ENCODE results near the gene INSR. TPM values are rescaled to one million over a fixed set of nuclear protein-coding genes. Genes with fewer than 3 reads are reported as not detected.

INSR gene
- total RNA-seq, 1 donor from 2014 or later = 7.9 TPM

- no peak overlapping the region for H3K27ac Mint-ChIP-seq (ENCODE audit: unreplicated experiment)
- H3K27ac ChIP-seq (ENCODE audit: low read depth, low read length) = peak overlapping the region; percentile 66
- DNase-seq (ENCODE audit: low read depth) = peak; percentile 72
These were observed 51.5 kb downstream of the INSR start for GRCh38 chr19:7242601-7243258.

DNA sequence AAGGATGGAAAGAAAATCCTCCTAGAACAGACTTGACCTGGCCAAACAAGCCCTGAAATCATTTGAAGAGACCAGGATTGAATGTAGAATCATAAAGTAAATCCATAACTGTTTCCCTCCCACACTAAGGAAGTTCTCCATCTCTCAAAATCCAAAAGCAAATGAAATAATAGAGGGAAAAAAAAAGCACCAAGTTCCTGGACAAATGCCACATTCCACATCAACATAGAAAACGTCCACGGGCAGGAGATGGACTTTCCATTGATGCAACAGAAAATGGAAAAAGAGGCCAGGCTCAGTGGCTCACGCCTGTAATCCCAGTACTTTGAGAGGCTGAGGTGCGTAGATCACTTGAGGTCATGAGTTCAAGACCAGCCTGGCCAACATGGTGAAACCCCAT lies 56.2 kb downstream of the INSR start:
- Histone ChIP-seq H2AFZ (ENCODE audit: low read depth, low read length) (no peak overlapping the region), H3K27ac (ENCODE audit: low read depth, low read length) (no peak overlapping the region), H3K4me1 (ENCODE audit: insufficient read depth, low read length) (peaks cover 5% of the 10 kb centered on the region), H3K4me3 (ENCODE audit: insufficient read depth, low read depth, low read length) (no peak overlapping the region), H3K27me3 (ENCODE audit: insufficient read depth, low read length) (no peaks in the 10 kb centered on the region), H4K20me1 (ENCODE audit: insufficient read depth, low read length) (no peaks in the 10 kb centered on the region), H3K79me2 (ENCODE audit: insufficient read depth, low read length) (no peaks in the 10 kb centered on the region), H3K4me2 (ENCODE audit: low read length) (no peak overlapping the region), H3K36me3 (ENCODE audit: insufficient read depth, low read length) (no peaks in the 10 kb centered on the region), H3K9me3 (ENCODE audit: insufficient read depth, low read depth, low read length) (no peaks in the 10 kb centered on the region), H3K9ac (ENCODE audit: low read length) (no peak overlapping the region)
- H3K27ac Mint-ChIP-seq (ENCODE audit: unreplicated experiment) = no peak overlapping the region
- H3K9me3 Mint-ChIP-seq (ENCODE audit: unreplicated experiment) = peaks cover 6% of the 10 kb centered on the region
- FAIRE-seq (no peak), DNase-seq (ENCODE audit: low read depth) (no peak)
- H3K4me1 Mint-ChIP-seq (ENCODE audit: low read depth, unreplicated experiment) = no peaks in the 10 kb centered on the region
- H3K27me3 Mint-ChIP-seq (ENCODE audit: low read depth, unreplicated experiment) = no peaks in the 10 kb centered on the region
- no peaks in the 10 kb centered on the region for H3K36me3 Mint-ChIP-seq (ENCODE audit: low read depth, unreplicated experiment)
- H3K4me3 Mint-ChIP-seq (ENCODE audit: unreplicated experiment) = no peak overlapping the region
- no peak for TF ChIP-seq CTCF (IDR thresholded peaks at IDR 0.05; ENCODE audit: insufficient read depth, low read depth, low read length)
- no peak for TF ChIP-seq EZH2 (IDR thresholded peaks at IDR 0.05; ENCODE audit: insufficient read depth, low read length)

More at GRCh38 chr19:7242601-7243258, 51.5 kb downstream of the INSR start:
- no peak overlapping the region for H3K4me3 Mint-ChIP-seq (ENCODE audit: unreplicated experiment)
- Histone ChIP-seq H3K4me2 (ENCODE audit: low read length) (peak overlapping the region; percentile 66), H2AFZ (ENCODE audit: low read depth, low read length) (no peak overlapping the region), H3K9me3 (ENCODE audit: insufficient read depth, low read depth, low read length) (no peaks in the 10 kb centered on the region), H4K20me1 (ENCODE audit: insufficient read depth, low read length) (no peaks in the 10 kb centered on the region), H3K79me2 (ENCODE audit: insufficient read depth, low read length) (no peaks in the 10 kb centered on the region), H3K36me3 (ENCODE audit: insufficient read depth, low read length) (no peaks in the 10 kb centered on the region), H3K4me3 (ENCODE audit: insufficient read depth, low read depth, low read length) (no peak overlapping the region), H3K9ac (ENCODE audit: low read length) (peak overlapping the region; percentile 65), H3K4me1 (ENCODE audit: insufficient read depth, low read length) (peaks cover 5% of the 10 kb centered on the region), H3K27me3 (ENCODE audit: insufficient read depth, low read length) (no peaks in the 10 kb centered on the region)
- peaks cover 2% of the 10 kb centered on the region for H3K4me1 Mint-ChIP-seq (ENCODE audit: low read depth, unreplicated experiment)
- no peaks in the 10 kb centered on the region for H3K36me3 Mint-ChIP-seq (ENCODE audit: low read depth, unreplicated experiment)
- TF ChIP-seq EZH2 (IDR thresholded peaks at IDR 0.05; ENCODE audit: insufficient read depth, low read length) = no peak
- TF ChIP-seq CTCF (IDR thresholded peaks at IDR 0.05; ENCODE audit: insufficient read depth, low read depth, low read length) = no peak
- H3K9me3 Mint-ChIP-seq (ENCODE audit: unreplicated experiment) = peaks cover 11% of the 10 kb centered on the region
- FAIRE-seq = peak; percentile 50
- H3K27me3 Mint-ChIP-seq (ENCODE audit: low read depth, unreplicated experiment) = no peaks in the 10 kb centered on the region

DNA sequence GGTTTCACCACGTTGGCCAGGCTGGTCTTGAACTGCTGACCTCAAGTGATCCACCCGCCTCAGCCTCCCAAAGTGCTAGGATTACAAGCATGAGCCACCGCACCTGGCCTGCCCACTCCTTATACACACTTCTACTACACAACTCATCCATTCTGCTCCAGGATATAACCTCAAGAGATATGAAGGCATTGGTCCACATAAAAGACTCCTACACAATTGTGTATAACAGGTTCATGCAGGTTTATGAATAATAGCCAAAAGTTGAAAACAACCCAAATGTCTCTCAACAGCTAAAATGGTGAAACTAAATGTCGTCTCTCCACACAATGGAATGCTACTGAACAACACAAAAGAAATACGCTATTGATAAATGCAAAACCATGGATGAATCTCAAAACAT lies 58.1 kb downstream of the INSR start:
- H3K27me3 ChIP-seq (ENCODE audit: insufficient read depth, low read length) = no peaks in the 10 kb centered on the region
- Mint-ChIP-seq H3K27me3 (ENCODE audit: low read depth, unreplicated experiment) (no peaks in the 10 kb centered on the region), H3K27ac (ENCODE audit: unreplicated experiment) (no peak overlapping the region), H3K36me3 (ENCODE audit: low read depth, unreplicated experiment) (no peaks in the 10 kb centered on the region), H3K4me3 (ENCODE audit: unreplicated experiment) (no peak overlapping the region), H3K4me1 (ENCODE audit: low read depth, unreplicated experiment) (no peaks in the 10 kb centered on the region), H3K9me3 (ENCODE audit: unreplicated experiment) (peaks cover 6% of the 10 kb centered on the region)
- H3K4me2 ChIP-seq (ENCODE audit: low read length) = no peak overlapping the region
- no peak overlapping the region for H2AFZ ChIP-seq (ENCODE audit: low read depth, low read length)
- H3K36me3 ChIP-seq (ENCODE audit: insufficient read depth, low read length) = no peaks in the 10 kb centered on the region
- DNase-seq (ENCODE audit: low read depth) (no peak), FAIRE-seq (no peak)
- H3K9ac ChIP-seq (ENCODE audit: low read length) = no peak overlapping the region
- H3K4me3 ChIP-seq (ENCODE audit: insufficient read depth, low read depth, low read length) = no peak overlapping the region
- H3K79me2 ChIP-seq (ENCODE audit: insufficient read depth, low read length) = no peaks in the 10 kb centered on the region
- H3K27ac ChIP-seq (ENCODE audit: low read depth, low read length) = no peak overlapping the region
- no peaks in the 10 kb centered on the region for H3K4me1 ChIP-seq (ENCODE audit: insufficient read depth, low read length)
- no peak for TF ChIP-seq CTCF (IDR thresholded peaks at IDR 0.05; ENCODE audit: insufficient read depth, low read depth, low read length)
- no peak for TF ChIP-seq EZH2 (IDR thresholded peaks at IDR 0.05; ENCODE audit: insufficient read depth, low read length)
- no peaks in the 10 kb centered on the region for H4K20me1 ChIP-seq (ENCODE audit: insufficient read depth, low read length)
- H3K9me3 ChIP-seq (ENCODE audit: insufficient read depth, low read depth, low read length) = no peaks in the 10 kb centered on the region

All from astrocyte (in vitro differentiated cells and primary cell).